Activated CD8-positive, alpha-beta T cell treated with anti-CD3 and anti-CD28 coated beads, Interleukin-2, amount 10 ng/mL, durations not matched to agents 7 days and 5 days (primary cell): Measurements from ENCODE around the gene ZNF555. TPM values are rescaled to one million over a fixed set of nuclear protein-coding genes. Genes with fewer than 3 reads are reported as not detected.
A peak's percentile ranks its signal among the peaks of the same experiment; 100 is the strongest.
"Not testable (repeated sequence)": the region's sequence is repeated elsewhere in the genome, so short reads cannot be mapped to it uniquely, and the experiment has no call there.

Experiments
- ATAC-seq: fragments of 150-1000 bp; cut with Tn5 transposase; one replicate; pipeline ENCODE4 v1.10.0; 2021; ENCODE audit warnings: moderate library complexity
- CTCF ChIA-PET: fragments of 350-600 bp; sonication (Branson Sonifier 250); formaldehyde crosslinking; loops from one replicate; lab custom pipeline; 2021; ENCODE audit warnings: antibody characterized with exemption; lab: Charles Lee
- POLR2A ChIA-PET: fragments of 350-600 bp; sonication (Branson Sonifier 250); formaldehyde crosslinking; loops from one replicate; lab custom pipeline; 2021; ENCODE audit warnings: antibody characterized with exemption; lab: Charles Lee
- DNase-seq: peaks from one replicate; pipeline ENCODE4 v3.0.0-alpha.2; 2020
- H3K27ac Mint-ChIP-seq: one replicate; pipeline ENCODE4 v1.8.0; 2021; ENCODE audit warnings: mild to moderate bottlenecking, mixed read lengths
- H3K27me3 Mint-ChIP-seq: one replicate; pipeline ENCODE4 v1.8.0; 2021; ENCODE audit warnings: low read depth, mixed read lengths
- H3K36me3 Mint-ChIP-seq: one replicate; pipeline ENCODE4 v1.8.0; 2021; ENCODE audit warnings: low read depth, mixed read lengths
- H3K4me1 Mint-ChIP-seq: one replicate; pipeline ENCODE4 v1.8.0; 2021; ENCODE audit warnings: low read depth, mixed read lengths
- H3K4me3 Mint-ChIP-seq: one replicate; pipeline ENCODE4 v1.8.0; 2021; ENCODE audit warnings: mild to moderate bottlenecking, mixed read lengths
- H3K9me3 Mint-ChIP-seq: one replicate; pipeline ENCODE4 v1.8.0; 2022; ENCODE audit warnings: mixed read lengths; ENCODE audit not compliant: insufficient read depth
- total RNA-seq, 2 experiments: library from RNA; stranded (reverse); gene quantifications; one replicate each; pipeline ENCODE4 v1.2.3, GENCODE V29; 2021

Gene ZNF555
- 1 to 10 TPM; 1.9 to 2.6 TPM for total RNA-seq

- Mint-ChIP-seq H3K27ac (peak within 1 kb of the TSS; percentile 82), H3K9me3 (peaks cover 12% of the 10 kb centered on the region), H3K36me3 (peaks cover 20% of the 10 kb centered on the region), H3K27me3 (peaks cover 3% of the 10 kb centered on the region), H3K4me3 (peak within 1 kb of the TSS; percentile 83), H3K4me1 (peaks cover 11% of the 10 kb centered on the region)
- ATAC-seq, result peak; percentile 99
- ChIA-PET POLR2A (interaction anchor here (0.6 kb wide), 1 partner anchor 10 kb away, joined by 3 read pairs; no protein-coding TSS in a partner anchor), CTCF (interaction anchor here (0.6 to 1.2 kb wide), 12 partner anchors 9 to 379 kb away, joined by 3 to 6 read pairs (median 4); partner anchors contain the start of gene ZNF554)
- DNase-seq, result peak; percentile 98
Observed at GRCh38 chr19:2840794-2841791, at the start of gene ZNF555. TSS of gene ZNF555 (plus strand) at chr19:2841475. CDS start at chr19:2841573, 98 bp downstream.

- ChIA-PET CTCF (no interaction called here), POLR2A (no interaction called here)
- H3K4me3 Mint-ChIP-seq, result no peak overlapping the region
- H3K9me3 Mint-ChIP-seq, result no peaks in the 10 kb centered on the region
- no peak for ATAC-seq
- H3K27me3 Mint-ChIP-seq, result no peaks in the 10 kb centered on the region
- no peak for DNase-seq
- no peak overlapping the region for H3K27ac Mint-ChIP-seq
- peaks cover 45% of the 10 kb centered on the region for H3K36me3 Mint-ChIP-seq
- H3K4me1 Mint-ChIP-seq, result peaks cover 16% of the 10 kb centered on the region
Observed at GRCh38 chr19:2791876-2792275, 49.4 kb upstream of the ZNF555 start.

- ATAC-seq, H3K4me3 Mint-ChIP-seq, CTCF ChIA-PET, POLR2A ChIA-PET, DNase-seq, H3K27ac Mint-ChIP-seq, H3K27me3 Mint-ChIP-seq, H3K9me3 Mint-ChIP-seq, H3K4me1 Mint-ChIP-seq: not testable (repeated sequence)
- peaks cover 41% of the 10 kb centered on the region for H3K36me3 Mint-ChIP-seq
Observed at GRCh38 chr19:2792666-2793065, 48.6 kb upstream of the ZNF555 start.

GRCh38 chr19:2793126-2793525 is 48.1 kb upstream of the ZNF555 start:
- ChIA-PET POLR2A (no interaction called here), CTCF (no interaction called here)
- H3K27ac Mint-ChIP-seq, result no peak overlapping the region
- H3K36me3 Mint-ChIP-seq, result peaks cover 38% of the 10 kb centered on the region
- no peak overlapping the region for H3K4me3 Mint-ChIP-seq
- DNase-seq (no peak), ATAC-seq (no peak)
- H3K4me1 Mint-ChIP-seq, result peaks cover 6% of the 10 kb centered on the region
- no peaks in the 10 kb centered on the region for H3K9me3 Mint-ChIP-seq
- H3K27me3 Mint-ChIP-seq, result no peaks in the 10 kb centered on the region

GRCh38 chr19:2793577-2793976 is 47.7 kb upstream of the ZNF555 start:
- H3K4me3 Mint-ChIP-seq, result no peak overlapping the region
- H3K36me3 Mint-ChIP-seq, result peaks cover 37% of the 10 kb centered on the region
- ChIA-PET POLR2A (no interaction called here), CTCF (no interaction called here)
- no peak for DNase-seq
- no peak overlapping the region for H3K27ac Mint-ChIP-seq
- no peak for ATAC-seq
- peaks cover 4% of the 10 kb centered on the region for H3K4me1 Mint-ChIP-seq
- H3K9me3 Mint-ChIP-seq, result no peaks in the 10 kb centered on the region
- H3K27me3 Mint-ChIP-seq, result no peaks in the 10 kb centered on the region

GRCh38 chr19:2795827-2796658 is 45.2 kb upstream of the ZNF555 start:
- ChIA-PET CTCF (no interaction called here), POLR2A (no interaction called here)
- no peaks in the 10 kb centered on the region for H3K4me1 Mint-ChIP-seq

GRCh38 chr19:2796659-2797266 is 44.5 kb upstream of the ZNF555 start:
- ChIA-PET CTCF (no interaction called here), POLR2A (no interaction called here)
- H3K36me3 Mint-ChIP-seq, result peaks cover 38% of the 10 kb centered on the region
- H3K27me3 Mint-ChIP-seq, result no peaks in the 10 kb centered on the region
- ATAC-seq, result no peak
- no peaks in the 10 kb centered on the region for H3K9me3 Mint-ChIP-seq
- no peak for DNase-seq
- H3K27ac Mint-ChIP-seq, result no peak overlapping the region
- no peaks in the 10 kb centered on the region for H3K4me1 Mint-ChIP-seq
- H3K4me3 Mint-ChIP-seq, result no peak overlapping the region

More at GRCh38 chr19:2795827-2796658, 45.2 kb upstream of the ZNF555 start:
- H3K9me3 Mint-ChIP-seq, result no peaks in the 10 kb centered on the region
- no peaks in the 10 kb centered on the region for H3K27me3 Mint-ChIP-seq
- H3K4me3 Mint-ChIP-seq, result no peak overlapping the region
- no peak overlapping the region for H3K27ac Mint-ChIP-seq
- ATAC-seq (no peak), DNase-seq (no peak)
- peaks cover 35% of the 10 kb centered on the region for H3K36me3 Mint-ChIP-seq

- no peaks in the 10 kb centered on the region for H3K9me3 Mint-ChIP-seq
- no peaks in the 10 kb centered on the region for H3K27me3 Mint-ChIP-seq
- CTCF ChIA-PET, result no interaction called here
- POLR2A ChIA-PET, result no interaction called here
- no peak for DNase-seq
- H3K27ac Mint-ChIP-seq, result no peak overlapping the region
- H3K4me3 Mint-ChIP-seq, result no peak overlapping the region
- H3K36me3 Mint-ChIP-seq, result peaks cover 38% of the 10 kb centered on the region
- H3K4me1 Mint-ChIP-seq, result no peaks in the 10 kb centered on the region
- no peak for ATAC-seq
Observed at GRCh38 chr19:2797280-2797679, 44.0 kb upstream of the ZNF555 start.

GRCh38 chr19:2798158-2798685 is 43.1 kb upstream of the ZNF555 start:
- H3K27ac Mint-ChIP-seq, result no peak overlapping the region
- ATAC-seq, result no peak
- no peaks in the 10 kb centered on the region for H3K4me1 Mint-ChIP-seq
- H3K36me3 Mint-ChIP-seq, result peaks cover 41% of the 10 kb centered on the region
- ChIA-PET CTCF (no interaction called here), POLR2A (no interaction called here)
- H3K27me3 Mint-ChIP-seq, result no peaks in the 10 kb centered on the region
- DNase-seq, result no peak
- no peaks in the 10 kb centered on the region for H3K9me3 Mint-ChIP-seq
- no peak overlapping the region for H3K4me3 Mint-ChIP-seq

GRCh38 chr19:2798733-2799132 is 42.5 kb upstream of the ZNF555 start:
- Mint-ChIP-seq H3K9me3 (no peaks in the 10 kb centered on the region), H3K27me3 (no peaks in the 10 kb centered on the region), H3K4me3 (no peak overlapping the region), H3K4me1 (no peaks in the 10 kb centered on the region), H3K27ac (no peak overlapping the region), H3K36me3 (peaks cover 38% of the 10 kb centered on the region)
- POLR2A ChIA-PET, result no interaction called here
- CTCF ChIA-PET, result no interaction called here
- ATAC-seq, result no peak
- no peak for DNase-seq

- POLR2A ChIA-PET, result no interaction called here
- DNase-seq (no peak), ATAC-seq (no peak)
- no peaks in the 10 kb centered on the region for H3K9me3 Mint-ChIP-seq
- H3K4me3 Mint-ChIP-seq, result no peak overlapping the region
- no peak overlapping the region for H3K27ac Mint-ChIP-seq
- H3K36me3 Mint-ChIP-seq, result peaks cover 33% of the 10 kb centered on the region
- CTCF ChIA-PET, result no interaction called here
- H3K4me1 Mint-ChIP-seq, result no peaks in the 10 kb centered on the region
- H3K27me3 Mint-ChIP-seq, result no peaks in the 10 kb centered on the region
Observed at GRCh38 chr19:2799273-2800020, 41.8 kb upstream of the ZNF555 start.
